Transverse colon (tissue), 4 donors: ENCODE measurements around the gene ZNF408.

ENCODE experiments used
- CTCF ChIP-seq, 5 experiments: fragments of 200-600 bp in 3 of 5; fragments of 450-650 bp in 2 of 5; sonication (generic) in 3 of 5; IDR thresholded peaks; 1 replicate in 2 of 5; 2 replicates in 3 of 5; pipeline ENCODE4 v1.5.1; 2016 to 2017; ENCODE audit warnings: antibody characterized with exemption in 5 of 5, inconsistent platforms in 3 of 5, mild to moderate bottlenecking in 2 of 5, moderate library complexity in 1 of 5
- POLR2A ChIP-seq: fragments of 450-650 bp; IDR thresholded peaks from one replicate; pipeline ENCODE4 v1.6.1; 2016; ENCODE audit warnings: antibody characterized with exemption, mild to moderate bottlenecking, moderate library complexity
- POLR2AphosphoS5 ChIP-seq, 3 donors: sonication (generic); formaldehyde crosslinking; IDR thresholded peaks; one replicate each; pipeline ENCODE4 v1.6.1; 2016; ENCODE audit warnings: antibody characterized with exemption in 3 of 3

- no peak for TF ChIP-seq CTCF (IDR thresholded peaks at IDR 0.05)
- no peak for TF ChIP-seq POLR2A
- no peak for TF ChIP-seq POLR2AphosphoS5 (IDR thresholded peaks at IDR 0.05)
Observed at GRCh38 chr11:46655631-46656030, 45.2 kb upstream of the ZNF408 start.
